Thoracic aorta (tissue), 2 donors: ENCODE measurements around the gene MNX1. TPM values are rescaled to one million over a fixed set of nuclear protein-coding genes. Genes with fewer than 3 reads are reported as not detected.

Source experiments
- ATAC-seq: fragments of 150-250 bp; one replicate; pipeline ENCODE4 v1.8.0; 2017; ENCODE audit warnings: low read depth; ENCODE audit not compliant: insufficient number of reproducible peaks, low FRiP score
- DNase-seq: peaks from one replicate; pipeline ENCODE4 v3.0.0-alpha.2; 2020; ENCODE audit warnings: low spot score
- H3K27ac ChIP-seq, 2 donors: fragments of 200-600 bp; sonication (generic); 1 replicate in 1 of 2; 2 replicates in 1 of 2; pipeline ENCODE4 v1.5.1; 2016; ENCODE audit warnings: mild to moderate bottlenecking in 2 of 2, moderate library complexity in 2 of 2
- H3K27me3 ChIP-seq: fragments of 200-600 bp; sonication (generic); replicated peaks from 2 replicates; pipeline ENCODE4 v1.6.0; 2016; ENCODE audit warnings: mild to moderate bottlenecking; ENCODE audit not compliant: insufficient read depth
- H3K36me3 ChIP-seq: fragments of 200-600 bp; sonication (generic); one replicate; pipeline ENCODE4 v1.5.1; 2016
- H3K4me1 ChIP-seq, 2 donors: fragments of 200-600 bp; sonication (generic); 1 replicate in 1 of 2; 2 replicates in 1 of 2; pipeline versions ENCODE4 v1.5.1 to v1.6.0; 2016; ENCODE audit warnings: low read depth in 2 of 2, mild to moderate bottlenecking in 1 of 2; ENCODE audit not compliant: control insufficient read depth in 1 of 2
- H3K4me3 ChIP-seq: fragments of 200-600 bp; sonication (generic); 2 replicates; pipeline ENCODE4 v1.5.1; 2016; ENCODE audit warnings: mild to moderate bottlenecking
- H3K9me3 ChIP-seq: fragments of 200-600 bp; sonication (generic); 2 replicates; pipeline ENCODE4 v1.5.1; 2016
- total RNA-seq, 2 donors: library from RNA; depleted of rRNA; stranded (reverse); fragments of >200 nt; gene quantifications; one replicate each; pipeline versions ENCODE4 v1.1.0 to v1.2.3, GENCODE V29; 2016
- TF ChIP-seq, protein P1 (sequence below): fragments of 200-600 bp; sonication (generic); IDR thresholded peaks from one replicate; pipeline ENCODE4 v1.5.1; 2019; ENCODE audit warnings: antibody characterized with exemption

The MNX1 gene
- total RNA-seq, 2 donors from 2014 or later = not detected

DNA sequence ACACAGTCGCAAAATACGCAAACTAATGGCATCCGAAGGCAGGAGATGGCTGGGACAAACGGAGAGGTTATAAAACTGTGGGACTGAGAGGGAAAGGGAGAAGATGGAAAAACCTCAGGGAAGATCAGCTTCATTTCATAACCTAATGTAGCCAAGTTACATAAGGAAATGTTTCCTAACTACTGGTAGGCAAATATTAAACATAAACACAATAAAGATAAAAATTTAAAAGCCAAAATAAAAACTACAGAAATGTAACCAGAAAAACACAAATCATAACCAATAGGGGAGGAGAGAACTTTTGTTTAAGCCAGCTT is 13.1 kb upstream of the MNX1 start:
- H3K9me3 ChIP-seq = no peaks in the 10 kb centered on the region
- peaks cover 11% of the 10 kb centered on the region for H3K27me3 ChIP-seq
- TF ChIP-seq, protein P1, sequence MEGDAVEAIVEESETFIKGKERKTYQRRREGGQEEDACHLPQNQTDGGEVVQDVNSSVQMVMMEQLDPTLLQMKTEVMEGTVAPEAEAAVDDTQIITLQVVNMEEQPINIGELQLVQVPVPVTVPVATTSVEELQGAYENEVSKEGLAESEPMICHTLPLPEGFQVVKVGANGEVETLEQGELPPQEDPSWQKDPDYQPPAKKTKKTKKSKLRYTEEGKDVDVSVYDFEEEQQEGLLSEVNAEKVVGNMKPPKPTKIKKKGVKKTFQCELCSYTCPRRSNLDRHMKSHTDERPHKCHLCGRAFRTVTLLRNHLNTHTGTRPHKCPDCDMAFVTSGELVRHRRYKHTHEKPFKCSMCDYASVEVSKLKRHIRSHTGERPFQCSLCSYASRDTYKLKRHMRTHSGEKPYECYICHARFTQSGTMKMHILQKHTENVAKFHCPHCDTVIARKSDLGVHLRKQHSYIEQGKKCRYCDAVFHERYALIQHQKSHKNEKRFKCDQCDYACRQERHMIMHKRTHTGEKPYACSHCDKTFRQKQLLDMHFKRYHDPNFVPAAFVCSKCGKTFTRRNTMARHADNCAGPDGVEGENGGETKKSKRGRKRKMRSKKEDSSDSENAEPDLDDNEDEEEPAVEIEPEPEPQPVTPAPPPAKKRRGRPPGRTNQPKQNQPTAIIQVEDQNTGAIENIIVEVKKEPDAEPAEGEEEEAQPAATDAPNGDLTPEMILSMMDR = no peak
- H3K27ac ChIP-seq = no peak overlapping the region
- no peaks in the 10 kb centered on the region for H3K36me3 ChIP-seq
- DNase-seq (no peak), ATAC-seq (no peak)
- no peak overlapping the region for H3K4me3 ChIP-seq
- peaks cover 11 to 20% of the 10 kb centered on the region in 2 donors for H3K4me1 ChIP-seq

- no peak for DNase-seq
- no peaks in the 10 kb centered on the region for H3K36me3 ChIP-seq
- H3K9me3 ChIP-seq = no peaks in the 10 kb centered on the region
- H3K27ac ChIP-seq = no peak overlapping the region
- H3K4me3 ChIP-seq = no peak overlapping the region
- H3K27me3 ChIP-seq = peaks cover 11% of the 10 kb centered on the region
- TF ChIP-seq, protein P1 = no peak
- ATAC-seq = no peak
- H3K4me1 ChIP-seq = peaks cover 11 to 20% of the 10 kb centered on the region in 2 donors
Measured at GRCh38 chr7:157022681-157023588, 12.5 kb upstream of the MNX1 start.

DNA sequence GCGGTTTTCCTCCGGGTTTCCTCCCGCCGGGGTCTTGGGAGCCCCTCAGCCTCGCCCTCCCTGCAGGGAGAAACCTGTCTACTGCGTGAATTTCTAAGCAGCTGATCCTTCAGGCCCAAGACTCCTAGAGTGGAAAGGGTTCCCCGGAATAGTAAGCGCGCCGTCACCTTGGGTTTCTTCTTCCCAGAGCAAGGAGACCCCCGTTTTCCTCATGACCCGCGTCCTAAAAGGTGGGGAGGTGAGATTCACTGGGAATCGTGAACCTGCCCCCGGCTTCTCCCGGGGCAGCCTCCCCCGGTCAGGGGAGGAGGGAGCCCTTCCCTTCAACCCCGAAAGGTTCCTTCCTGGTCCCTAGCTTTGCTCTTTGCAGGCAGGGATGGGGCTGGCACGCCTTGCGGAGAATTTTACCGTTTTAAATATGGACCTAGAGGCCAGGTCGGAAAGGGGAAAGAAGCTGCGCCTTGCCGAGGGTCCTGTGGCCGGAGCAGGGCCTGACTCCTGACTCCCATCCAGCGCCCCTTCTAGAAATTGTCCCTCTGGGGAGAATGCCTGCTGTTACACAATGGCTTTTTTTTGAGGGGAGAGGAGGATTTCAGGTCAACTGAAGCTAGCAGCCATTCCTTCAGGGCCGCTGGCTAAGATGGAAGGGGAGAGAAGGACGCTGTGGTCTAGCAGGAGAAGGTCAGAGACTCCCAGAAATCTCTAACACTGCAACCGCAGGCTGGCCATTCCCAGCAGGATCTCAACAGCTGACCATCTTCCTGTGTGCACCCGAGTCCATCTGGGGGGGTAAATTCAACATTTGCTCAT is 11.6 kb upstream of the MNX1 start:
- TF ChIP-seq, protein P1 = no peak
- DNase-seq = no peak
- no peak overlapping the region for H3K4me3 ChIP-seq

GRCh38 chr7:157021071-157021870 is 10.8 kb upstream of the MNX1 start:
- H3K36me3 ChIP-seq = no peaks in the 10 kb centered on the region
- H3K27ac ChIP-seq = no peak overlapping the region
- no peak for ATAC-seq
- H3K4me3 ChIP-seq = peak overlapping the region; percentile 45
- peaks cover 11 to 20% of the 10 kb centered on the region in 2 donors for H3K4me1 ChIP-seq
- DNase-seq = no peak
- H3K9me3 ChIP-seq = no peaks in the 10 kb centered on the region
- H3K27me3 ChIP-seq = peaks cover 11% of the 10 kb centered on the region
- TF ChIP-seq, protein P1 = no peak

More for the DNA sequence above, 11.6 kb upstream of the MNX1 start:
- Histone ChIP-seq H3K27me3 (peaks cover 11% of the 10 kb centered on the region), H3K9me3 (no peaks in the 10 kb centered on the region), H3K36me3 (no peaks in the 10 kb centered on the region), H3K27ac (no peak overlapping the region), H3K4me1 (peaks cover 11 to 20% of the 10 kb centered on the region in 2 donors)
- ATAC-seq = no peak
